ENCODE measurements around the gene ARHGEF6.

ARHGEF6 gene

DNA sequence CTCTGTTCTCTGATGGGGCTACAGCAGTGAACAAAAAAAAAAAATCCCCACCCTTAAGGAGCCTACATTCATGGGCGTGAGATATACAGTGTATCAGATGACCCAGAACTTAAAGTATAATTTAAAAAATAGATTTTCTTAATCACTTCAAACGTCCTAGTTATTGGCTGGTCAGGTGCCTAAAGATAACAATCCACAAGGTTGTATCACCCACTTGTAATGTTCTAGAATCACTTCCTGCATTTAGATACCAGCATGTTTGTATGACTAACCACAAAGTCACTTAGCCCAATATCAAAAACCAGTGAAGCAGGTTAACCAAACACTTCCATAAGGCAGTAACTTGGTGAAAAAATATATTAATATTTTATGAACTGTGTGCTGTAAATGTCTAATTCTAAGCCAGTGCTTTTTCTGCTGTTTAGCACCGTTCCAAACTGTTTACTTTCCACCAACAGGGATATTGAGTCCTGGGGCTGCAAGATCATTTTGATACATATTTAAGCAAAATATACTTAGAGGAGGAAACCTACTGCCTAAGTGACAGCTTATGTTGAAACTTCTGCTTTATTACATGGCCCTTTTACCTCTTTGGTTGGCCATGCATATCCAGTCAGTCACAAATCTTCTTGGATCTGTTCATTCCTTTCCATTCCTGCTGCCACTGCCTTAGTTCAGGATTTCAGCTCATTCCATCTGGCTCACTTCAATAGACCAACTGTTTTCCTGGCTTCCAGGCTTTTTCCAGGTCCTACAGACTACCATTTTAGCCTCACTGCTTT is 89.5 kb downstream of the ARHGEF6 start:
- no peak for DNase-seq (ENCODE audit: low read depth)

DNA sequence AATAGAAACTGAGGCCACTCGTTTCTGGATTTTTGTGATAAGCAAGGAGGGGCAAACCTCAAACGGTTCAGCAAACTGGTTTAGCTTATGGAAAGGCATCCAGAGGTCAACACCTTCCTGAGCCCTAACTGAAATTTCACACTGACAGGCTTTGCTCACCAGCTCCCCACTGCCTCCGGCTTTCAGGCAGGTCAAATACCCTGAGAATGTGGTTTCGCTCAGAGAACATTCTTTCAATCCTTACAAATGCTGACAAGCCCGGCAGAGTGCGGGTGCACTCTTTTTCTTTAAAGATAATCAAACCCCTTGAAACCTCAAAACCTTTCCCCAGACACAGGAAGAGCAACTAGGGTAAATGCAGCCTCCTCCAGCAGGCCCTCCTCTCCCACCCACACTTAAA is 91.3 kb downstream of the ARHGEF6 start:
- DNase-seq (ENCODE audit: low read depth) = no peak

DNA sequence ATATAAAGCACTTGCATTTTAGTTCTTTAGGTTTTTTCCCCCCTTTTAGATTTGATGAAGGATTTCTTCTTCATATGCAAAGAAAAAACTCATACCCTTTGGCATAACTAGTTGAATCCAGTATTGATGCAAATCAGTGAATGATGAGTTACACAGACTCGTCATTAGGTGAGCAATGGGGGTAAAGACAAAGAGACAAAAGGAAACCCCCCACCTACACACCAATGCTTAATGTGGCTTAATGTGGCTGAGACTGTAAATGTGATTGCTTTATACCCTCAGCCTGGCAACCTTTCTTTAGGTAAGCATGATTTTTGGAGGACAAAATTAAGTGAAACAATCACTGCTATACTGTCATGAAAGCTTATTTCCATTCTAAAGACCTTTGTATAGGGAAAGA is 93.3 kb downstream of the ARHGEF6 start:
- no peak for DNase-seq (ENCODE audit: low read depth)

DNA sequence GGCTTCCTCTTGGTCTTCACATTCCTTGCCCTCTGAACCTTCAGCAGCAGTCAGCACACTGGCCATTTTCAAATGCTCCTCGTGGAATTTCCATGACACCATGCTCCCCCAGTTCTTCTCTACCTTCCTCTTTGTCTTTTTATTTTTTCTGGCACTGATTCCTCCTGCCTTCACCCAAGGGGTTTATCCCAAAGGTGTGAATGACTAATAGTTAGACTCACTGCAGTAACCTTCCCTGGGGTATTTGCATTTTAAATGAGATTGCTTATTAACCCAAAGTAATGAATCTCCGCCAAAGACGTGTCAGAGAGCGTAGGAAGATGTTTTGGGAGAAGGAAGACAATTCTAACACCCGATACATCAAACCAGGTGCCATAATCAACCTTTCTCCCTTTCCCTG is 96.6 kb downstream of the ARHGEF6 start:
- no peak for DNase-seq (ENCODE audit: low read depth)

DNA sequence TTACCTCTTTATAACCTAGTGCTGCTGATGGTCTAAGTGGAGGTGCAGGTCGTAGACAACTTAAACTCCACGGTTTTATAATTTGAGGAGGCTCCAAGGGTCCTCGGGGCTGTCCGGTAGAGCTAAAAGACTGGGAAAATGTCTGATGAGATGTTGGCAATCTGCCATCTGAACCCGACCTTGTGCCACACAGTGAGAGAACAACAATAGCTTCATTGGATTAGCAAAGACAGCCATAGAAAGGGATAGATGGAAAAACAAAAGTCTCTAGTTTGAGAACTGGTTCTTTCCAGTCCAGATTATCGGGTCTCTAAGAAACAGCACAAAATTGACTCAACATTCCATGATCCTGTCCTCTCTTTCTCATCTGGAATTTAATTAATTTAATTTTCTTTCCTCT is 101.2 kb downstream of the ARHGEF6 start:
- no peak for DNase-seq (ENCODE audit: low read depth)

DNA sequence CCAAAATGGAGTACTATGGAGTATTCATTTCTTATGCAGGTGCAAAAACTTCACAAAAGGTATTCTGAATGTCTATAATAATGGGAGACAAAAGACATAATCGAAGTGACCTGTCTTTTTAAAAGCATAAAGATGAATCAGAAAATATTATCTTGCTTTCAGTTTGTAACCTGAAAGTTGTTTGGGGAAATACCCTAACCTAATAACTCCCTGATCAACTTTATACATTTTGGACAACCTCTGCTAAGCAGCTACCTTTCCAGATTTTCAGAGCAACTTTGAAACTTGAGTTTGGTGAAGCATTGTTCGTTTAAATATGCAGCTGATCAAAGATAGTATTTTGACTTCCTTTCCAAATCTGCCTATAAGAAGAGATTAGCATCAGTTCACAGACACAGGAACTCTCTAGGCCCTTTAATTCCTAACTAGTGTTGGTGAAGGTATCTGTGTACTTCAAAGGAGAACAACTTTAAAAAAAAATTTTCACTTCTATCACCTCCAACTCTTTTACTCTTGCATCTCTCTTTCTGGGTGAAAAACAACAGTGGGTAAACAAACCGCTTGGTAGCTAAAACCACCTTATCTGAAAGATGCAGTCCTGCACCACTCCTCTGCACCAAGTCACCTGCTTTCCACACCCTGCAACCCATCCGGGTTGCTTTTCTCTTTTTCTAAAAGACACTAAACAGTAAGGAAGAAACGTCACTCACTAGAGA is 106.3 kb downstream of the ARHGEF6 start:
- DNase-seq (ENCODE audit: low read depth) = no peak

DNA sequence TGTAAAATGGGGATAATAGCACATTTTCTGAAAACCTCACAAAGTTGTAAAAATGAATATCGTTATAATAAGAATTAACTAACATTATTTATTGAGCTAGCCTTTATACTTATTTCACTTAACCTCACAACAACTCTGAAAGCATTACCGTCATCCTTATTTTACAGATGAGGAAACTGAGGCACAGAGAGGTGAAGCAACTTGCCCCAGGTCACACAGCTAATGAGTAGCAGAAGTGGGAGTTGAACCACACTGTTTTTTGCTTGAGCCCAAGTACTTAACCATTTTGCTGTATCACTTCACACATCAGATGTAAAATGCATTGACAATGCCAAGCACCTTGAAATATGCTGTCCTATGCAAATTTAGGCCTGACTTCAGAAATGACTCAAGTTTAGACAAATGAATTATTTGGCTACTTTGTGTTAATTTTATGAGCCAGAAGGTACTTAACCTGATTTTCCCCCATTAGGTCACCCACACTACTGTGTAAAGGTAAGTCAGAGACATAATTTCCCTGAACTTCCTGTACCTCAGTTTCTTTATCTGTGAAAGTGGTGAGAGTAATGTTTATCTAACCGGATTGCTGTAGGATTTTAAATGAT is 109.6 kb downstream of the ARHGEF6 start:
- no peak for DNase-seq (ENCODE audit: low read depth)

DNA sequence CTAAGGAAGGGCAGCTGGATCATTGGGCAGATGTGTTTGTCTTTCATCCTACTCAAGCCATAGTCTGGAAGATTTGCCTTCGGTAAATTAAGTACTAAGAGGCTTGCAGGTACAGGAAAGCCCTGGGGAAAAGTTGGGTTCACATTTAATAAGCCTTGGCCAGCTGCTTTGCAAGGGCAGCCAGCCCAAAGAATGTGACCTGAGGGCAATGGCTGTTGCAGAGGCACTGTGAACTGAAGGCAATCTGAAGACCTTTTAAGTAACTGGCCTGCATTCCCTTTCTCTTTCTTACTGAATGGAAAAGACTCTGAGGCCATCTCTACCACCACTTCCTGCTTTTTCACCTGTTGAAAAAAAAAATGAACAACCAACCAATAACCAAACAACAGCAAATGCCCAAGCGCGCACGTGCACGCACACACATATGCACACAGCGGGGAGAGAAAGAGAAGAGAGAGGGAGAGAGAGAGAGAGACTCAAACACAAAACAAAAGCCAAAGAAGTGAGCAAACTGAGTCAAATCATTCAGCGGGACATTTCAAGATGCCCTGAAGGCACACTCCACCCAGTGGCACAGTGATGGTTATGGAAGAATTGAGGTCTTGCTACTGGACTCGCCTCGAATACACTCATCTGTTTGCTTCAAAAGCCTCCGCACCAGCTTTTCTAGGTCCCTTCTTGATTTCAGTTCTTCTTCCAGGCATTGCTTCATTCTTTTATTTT is 113.1 kb downstream of the ARHGEF6 start:
- no peak for DNase-seq (ENCODE audit: low read depth)

DNA sequence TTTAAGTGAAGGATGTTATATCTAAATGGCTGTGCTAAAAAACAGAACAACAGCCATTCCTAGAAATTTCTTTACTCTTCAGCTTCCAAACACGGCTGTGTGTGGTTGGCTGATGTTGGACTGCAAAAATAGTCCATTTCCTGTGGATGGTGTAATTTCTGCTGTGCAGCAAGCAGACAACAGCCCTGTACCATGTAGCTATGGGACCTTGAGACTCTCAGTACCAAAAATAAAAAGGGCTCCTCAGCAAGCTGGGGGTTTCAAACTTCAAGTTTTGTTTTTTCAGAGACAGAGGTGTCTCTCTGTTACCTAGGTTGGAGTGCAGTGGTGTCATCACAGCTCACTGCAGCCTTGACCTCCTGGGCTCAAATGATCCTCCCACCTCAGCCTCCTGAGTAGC is 114.6 kb downstream of the ARHGEF6 start:
- no peak for DNase-seq (ENCODE audit: low read depth)

DNA sequence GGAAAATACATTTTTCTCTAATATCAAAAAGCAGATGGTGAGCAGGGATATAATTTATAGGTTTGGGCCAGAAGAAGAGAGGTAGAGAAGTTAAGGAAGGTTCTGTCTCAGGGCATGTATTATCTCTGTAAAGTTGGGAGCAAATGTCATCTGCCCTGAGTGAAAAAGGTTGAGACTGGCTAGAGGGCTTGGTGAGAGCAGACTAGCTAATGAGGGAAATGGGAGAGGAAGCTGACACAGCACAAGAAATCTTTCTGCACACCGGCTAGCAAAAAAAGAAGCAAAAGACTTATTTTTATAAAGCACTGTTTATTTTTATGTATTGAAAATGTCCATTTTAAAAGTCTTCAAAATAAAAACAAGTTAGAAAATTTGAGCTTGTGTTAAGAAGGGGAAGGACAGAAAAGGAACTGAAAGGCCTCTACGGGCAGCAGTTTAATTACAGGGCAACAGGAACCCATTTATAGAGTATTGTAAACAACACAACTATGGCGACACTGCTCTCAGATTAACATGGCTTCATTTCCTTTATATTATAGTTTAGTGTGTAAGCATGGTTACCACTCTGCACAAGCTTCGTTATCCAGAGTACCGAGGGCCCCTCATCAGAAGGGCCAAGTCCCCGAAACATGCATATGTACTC is 115.4 kb downstream of the ARHGEF6 start:
- no peak for DNase-seq (ENCODE audit: low read depth)

DNA sequence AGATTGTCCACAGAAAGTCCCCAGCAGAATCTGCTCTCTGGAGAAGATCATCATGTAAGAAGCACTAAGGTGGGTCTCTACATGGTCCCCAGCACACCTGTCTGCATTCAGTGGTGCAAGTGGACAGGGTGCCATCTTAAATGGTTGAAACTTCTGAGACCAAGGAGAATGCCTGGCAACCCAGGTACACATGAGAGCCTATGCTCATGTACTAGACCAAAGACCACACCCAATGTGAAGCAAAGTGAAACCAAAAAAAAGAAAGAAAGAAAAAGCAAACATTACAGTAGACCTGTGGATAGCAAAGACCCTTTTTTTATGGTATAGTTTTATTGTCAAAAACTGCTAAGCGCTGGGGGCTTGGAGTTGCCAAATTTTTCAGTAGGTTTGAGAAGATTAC is 117.8 kb downstream of the ARHGEF6 start:
- no peak for DNase-seq (ENCODE audit: low read depth)

DNA sequence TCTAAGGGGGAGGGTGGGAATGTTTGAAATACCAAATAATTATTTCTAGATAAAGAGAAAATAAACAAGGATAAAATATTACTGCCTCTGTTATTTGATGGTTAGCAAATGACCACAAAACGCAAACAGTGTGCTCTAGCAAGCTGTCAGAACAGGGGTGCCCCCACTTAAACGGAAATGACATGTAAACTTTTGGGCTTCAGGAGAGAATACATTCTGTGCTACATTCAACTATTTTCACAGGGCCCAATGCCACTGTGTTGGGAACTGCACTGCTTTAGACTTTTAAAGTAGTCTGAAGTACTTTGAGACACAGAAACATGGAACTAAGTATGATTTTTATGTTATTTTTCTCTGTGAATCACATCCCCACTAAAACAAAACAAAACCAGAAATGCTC is 118.6 kb downstream of the ARHGEF6 start:
- DNase-seq (ENCODE audit: low read depth) = no peak

DNA sequence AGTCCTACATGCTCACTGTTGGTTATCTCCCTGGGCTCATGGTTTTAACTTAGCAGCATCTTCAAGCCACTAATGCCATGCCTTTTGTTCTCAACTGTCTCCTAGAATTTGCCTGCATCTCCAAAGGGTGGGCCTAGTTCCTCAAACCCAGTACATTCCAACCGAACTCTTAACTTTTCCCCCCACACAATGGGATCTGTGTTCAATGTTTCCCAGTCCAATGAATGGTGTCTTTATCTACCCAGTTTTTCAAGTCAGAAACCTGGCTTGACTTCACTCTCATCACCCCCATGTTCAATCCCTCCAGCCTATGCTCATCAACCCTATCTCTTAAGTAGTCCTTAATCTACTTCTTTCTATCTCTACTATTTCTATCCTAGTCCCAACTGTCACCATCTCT is 119.8 kb downstream of the ARHGEF6 start:
- no peak for DNase-seq (ENCODE audit: low read depth)

DNA sequence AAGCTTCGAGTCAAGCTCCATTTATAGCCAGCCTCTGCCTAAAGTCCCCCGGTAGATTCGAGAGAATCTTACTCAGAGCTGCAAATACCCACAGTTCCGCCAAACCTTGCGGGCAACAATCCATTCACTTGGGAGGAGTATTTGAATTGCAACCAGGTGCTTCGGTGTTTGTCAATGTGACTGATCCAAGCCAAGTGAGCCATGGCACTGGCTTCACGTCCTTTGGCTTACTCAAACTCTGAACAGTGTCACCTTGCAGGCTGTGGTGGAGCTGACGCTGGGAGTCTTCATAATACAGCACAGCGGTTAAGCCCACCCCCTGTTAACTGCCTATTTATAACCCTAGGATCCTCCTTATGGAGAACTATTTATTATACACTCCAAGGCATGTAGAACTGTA is 121.6 kb downstream of the ARHGEF6 start:
- no peak for DNase-seq (ENCODE audit: low read depth)

DNA sequence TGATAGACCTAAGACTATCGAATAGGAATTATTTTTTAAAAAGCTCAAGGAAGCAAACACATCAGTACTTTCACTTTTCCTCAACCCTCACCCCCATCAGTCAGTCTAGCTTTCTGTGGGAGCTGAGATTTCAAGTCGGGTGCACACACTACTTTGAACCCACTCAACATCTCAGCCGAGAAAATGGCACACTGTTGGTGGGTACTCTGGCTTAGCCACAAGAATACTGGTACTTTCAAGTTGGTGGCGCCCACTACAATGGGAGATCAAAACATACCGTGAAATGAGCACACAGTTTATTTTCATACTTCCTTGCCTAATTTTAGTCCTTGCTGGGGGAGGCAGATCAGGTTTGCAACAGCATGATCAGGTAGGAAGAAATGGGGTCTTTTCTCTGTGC is 122.6 kb downstream of the ARHGEF6 start:
- no peak for DNase-seq (ENCODE audit: low read depth)

DNA sequence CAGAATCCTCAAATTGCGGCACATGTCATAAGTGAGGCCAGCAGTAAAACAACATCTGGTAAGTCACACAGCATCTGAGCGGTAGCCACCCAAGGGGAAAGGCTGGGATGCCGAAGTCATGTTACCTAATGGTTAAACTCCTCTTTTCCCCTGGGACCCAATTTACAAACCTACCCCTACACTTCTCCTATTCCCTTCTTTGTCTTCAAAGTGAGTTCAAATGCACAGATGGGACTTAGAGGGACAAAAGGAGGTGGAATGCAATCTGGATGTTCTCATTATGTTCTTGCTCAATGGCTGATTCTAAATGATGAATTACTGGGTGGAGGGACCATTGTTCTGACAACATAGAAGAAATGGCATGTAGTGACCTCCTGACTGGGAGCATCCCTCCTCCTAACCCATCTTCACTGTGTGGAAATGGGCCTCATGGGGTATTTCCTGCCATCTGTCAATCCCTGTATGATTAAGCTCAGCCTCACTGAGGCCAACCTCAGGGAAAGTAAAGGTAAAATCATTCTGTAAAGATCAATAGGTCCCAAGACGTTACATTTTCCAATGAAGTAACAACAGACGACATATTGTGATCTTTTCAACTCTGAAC is 124.3 kb downstream of the ARHGEF6 start:
- no peak for DNase-seq (ENCODE audit: low read depth)

DNA sequence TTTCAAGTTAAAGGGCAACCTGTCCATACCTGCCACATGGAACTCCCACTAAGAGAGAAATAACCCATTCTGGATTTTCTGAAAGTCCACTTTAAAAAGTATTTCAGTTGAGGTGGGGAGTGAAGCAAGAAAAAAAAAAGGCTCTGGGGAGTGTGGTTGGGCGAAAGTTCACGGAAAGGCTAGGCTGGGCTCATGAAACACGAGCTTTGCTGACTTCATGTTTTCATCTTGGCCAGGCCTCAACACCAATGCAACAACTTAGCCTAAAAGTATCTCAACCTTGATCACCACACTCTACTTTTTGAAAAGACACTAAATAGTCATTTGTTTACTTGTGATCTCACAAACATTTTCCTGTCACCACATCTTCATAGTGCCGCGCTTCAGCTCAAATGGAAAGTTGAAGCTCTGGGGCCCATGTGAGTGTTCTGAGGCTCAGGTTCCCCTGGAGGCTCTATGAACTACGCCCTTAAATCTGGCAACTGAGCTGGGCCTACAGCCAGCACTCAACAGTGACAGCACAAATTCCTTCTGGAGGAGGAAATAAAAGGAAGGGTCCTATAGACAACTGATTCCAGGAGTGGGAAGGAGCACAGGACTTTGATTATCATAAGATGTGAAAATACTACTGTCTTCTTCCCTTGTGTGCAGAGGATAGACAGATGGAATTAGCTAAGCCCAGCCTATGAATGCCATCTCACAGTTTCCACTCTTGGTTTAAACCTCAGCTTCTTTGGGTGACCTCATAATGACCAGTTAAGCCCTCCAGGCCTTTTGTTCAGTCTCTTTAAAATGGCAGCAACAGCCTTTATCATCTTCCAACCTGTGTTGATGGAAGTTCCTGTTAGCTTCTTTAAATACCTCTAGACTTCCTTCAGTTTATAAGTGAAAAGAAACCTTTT is 127.7 kb downstream of the ARHGEF6 start:
- no peak for DNase-seq (ENCODE audit: low read depth)

DNA sequence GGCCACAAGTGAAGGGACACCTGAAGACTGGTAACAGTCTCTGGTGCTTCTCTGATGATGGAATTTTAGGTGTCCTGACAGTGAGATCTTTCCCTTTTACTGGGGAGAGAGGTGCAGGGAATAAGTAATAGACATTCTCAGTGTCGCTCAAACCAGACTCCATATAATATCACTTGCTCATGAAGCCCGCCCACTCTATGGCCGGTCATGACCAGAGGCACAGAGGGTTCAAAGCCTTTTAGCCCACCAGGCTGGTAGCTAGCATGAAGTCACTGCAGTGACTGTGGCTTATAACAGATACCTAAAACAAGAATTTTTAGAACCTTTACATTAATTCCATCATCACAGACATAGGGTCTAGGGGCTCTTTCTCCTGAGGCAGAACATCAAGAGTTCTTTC is 129.9 kb downstream of the ARHGEF6 start:
- DNase-seq (ENCODE audit: low read depth) = no peak

DNA sequence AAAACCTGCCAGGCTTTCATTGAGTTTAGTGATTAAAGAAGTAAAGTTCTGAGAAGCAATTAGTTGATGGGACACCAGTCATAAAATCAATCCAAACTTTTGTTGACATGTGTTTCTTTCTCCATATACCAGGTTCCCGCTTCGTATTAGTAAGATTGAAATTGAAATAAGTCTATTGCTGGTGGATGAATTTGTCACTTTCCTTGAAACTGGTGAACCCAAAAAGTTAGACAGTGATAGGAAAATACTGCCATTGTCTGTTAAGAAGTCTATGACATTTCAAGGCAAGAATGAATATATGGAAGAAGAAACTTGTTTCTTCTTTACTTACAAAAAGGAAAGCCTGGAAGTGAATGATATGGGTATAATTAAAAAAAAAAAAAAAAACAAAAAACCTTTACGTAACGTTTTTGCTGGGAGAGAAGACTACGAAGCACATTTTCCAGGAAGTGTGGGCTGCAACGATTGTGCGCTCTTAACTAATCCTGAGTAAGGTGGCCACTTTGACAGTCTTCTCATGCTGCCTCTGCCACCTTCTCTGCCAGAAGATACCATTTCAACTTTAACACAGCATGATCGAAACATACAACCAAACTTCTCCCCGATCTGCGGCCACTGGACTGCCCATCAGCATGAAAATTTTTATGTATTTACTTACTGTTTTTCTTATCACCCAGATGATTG is 132.9 kb downstream of the ARHGEF6 start, which contains the start of gene CD40LG:
Gene CD40LG, plus strand, starts transcription at position 482 of the 684 bp plus-strand sequence. Its CDS starts 91 bp downstream, at position 573.
- DNase-seq (ENCODE audit: low read depth) = no peak
